HG03460 (cell line): ENCODE results near the gene MT1F.
"Not testable (repeated sequence)": the region's sequence is repeated elsewhere in the genome, so short reads cannot be mapped to it uniquely, and the experiment has no call there.

Experiments
- ATAC-seq: cut with Tn5 transposase; IDR thresholded peaks from one replicate; pipeline ENCODE4 v1.9.1; 2021; ENCODE audit not compliant: unreplicated experiment

The MT1F gene

GRCh38 chr16:56657555-56658326 lies at the start of gene MT1F:
Gene MT1F (plus strand): TSS chr16:56657959. CDS start chr16:56658059, 100 bp downstream.
- ATAC-seq, result no peak

- ATAC-seq, result peak; percentile 86
Observed at GRCh38 chr16:56608043-56608875, 49.5 kb upstream of the MT1F start, which contains the start of gene MT2A. Gene MT2A (plus strand): TSS chr16:56608584. CDS start chr16:56608656, 72 bp downstream.

GRCh38 chr16:56608876-56609462 lies 48.8 kb upstream of the MT1F start:
- no peak for ATAC-seq

- no peak for ATAC-seq
Observed at GRCh38 chr16:56609463-56609921, 48.3 kb upstream of the MT1F start.

DNA sequence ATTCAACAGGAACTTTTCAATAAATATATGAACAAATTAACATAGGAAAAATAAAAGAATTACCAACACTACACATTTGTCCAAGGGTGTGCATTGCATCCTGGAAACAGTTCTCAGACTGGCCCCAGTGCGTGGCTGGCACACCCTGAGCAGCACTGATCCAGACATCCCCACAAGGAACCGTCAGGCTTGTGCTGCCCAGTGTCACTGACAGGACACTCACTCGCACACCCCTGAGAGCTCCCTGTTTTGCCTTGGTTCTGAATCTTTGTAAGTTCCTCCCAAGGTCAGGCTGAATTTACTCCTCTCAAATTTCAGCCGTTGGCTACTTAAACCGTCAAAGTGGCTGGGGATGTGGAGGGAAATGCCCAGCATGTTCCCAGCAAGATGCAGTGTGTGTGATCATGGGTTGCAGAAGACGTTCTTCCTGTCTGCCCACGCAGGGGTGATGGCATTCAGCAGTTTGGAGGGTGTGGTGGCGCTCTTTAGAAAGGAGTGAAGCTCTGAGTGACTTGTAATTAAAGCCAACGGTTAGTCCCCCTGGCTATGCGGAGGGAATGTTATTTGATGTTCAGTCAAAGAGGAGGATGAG lies 47.6 kb upstream of the MT1F start:
- no peak for ATAC-seq

GRCh38 chr16:56610609-56611111 lies 47.1 kb upstream of the MT1F start:
- ATAC-seq, result no peak

GRCh38 chr16:56611281-56611833 lies 46.4 kb upstream of the MT1F start:
- no peak for ATAC-seq

- ATAC-seq, result no peak
Observed at GRCh38 chr16:56613706-56614105, 44.1 kb upstream of the MT1F start.

- no peak for ATAC-seq
Observed at GRCh38 chr16:56614549-56614991, 43.2 kb upstream of the MT1F start.

GRCh38 chr16:56615353-56615752 lies 42.4 kb upstream of the MT1F start:
- ATAC-seq, result no peak

- no peak for ATAC-seq
Observed at GRCh38 chr16:56616608-56617211, 41.0 kb upstream of the MT1F start.

DNA sequence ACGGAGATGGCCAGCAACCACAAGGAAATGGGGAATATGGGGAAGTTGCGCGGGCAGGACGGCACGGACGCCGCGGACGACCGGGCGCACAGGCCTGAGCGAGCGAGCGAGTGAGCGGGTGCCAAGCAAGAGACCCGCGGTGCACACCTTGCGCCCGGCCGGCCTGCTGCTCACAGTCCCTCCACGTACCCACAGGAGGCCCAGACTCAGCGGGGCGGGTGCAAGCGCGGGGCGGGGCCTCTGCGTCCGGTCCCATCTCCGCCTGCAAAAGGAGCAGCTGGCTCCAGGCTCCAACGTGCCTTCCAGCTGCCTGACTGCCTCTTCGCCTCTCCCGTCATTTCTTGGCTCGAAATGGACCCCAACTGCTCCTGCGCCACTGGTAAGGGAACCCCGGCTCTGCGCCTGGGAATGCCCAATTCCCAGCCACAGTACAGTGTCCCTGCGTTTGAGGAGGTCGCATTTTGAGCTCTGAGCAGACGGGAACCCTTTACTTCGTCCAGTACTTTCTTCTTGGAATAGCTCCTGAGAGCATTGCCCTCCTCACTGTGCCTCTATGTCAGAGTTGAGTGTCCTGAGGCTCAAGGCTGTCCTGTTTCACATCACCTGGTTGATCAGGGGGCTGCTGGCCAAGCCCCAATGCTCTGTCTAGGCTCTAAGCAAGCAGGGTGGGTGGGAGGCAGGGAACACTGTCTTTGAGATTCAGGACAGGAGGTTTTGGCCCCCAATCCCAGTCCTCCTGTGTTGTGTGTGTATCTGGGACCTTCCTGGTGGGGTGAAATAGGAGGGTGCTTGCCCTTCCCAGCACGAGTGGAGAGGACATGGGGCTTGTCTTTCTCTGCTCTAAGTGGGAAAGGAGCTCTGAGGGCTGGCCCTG lies 40.3 kb upstream of the MT1F start:
- ATAC-seq, result no peak

DNA sequence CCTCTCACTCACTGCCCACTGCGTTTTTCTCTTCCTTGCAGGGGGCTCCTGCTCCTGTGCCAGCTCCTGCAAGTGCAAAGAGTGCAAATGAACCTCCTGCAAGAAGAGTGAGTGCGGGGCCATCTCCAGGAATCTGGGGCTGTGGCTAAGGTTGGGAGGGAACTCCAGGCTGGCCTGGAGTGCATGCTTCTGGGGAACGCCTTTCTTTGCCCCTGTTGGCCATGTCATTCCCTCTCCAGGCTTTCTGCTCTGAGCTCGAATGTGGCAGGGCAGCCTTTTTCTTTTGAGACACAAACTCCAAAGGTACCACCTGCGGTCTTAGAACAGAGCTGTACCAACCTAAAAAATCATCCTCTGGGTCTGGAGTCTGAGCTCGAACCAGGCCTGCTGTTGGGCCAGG lies 39.6 kb upstream of the MT1F start:
- ATAC-seq, result no peak

DNA sequence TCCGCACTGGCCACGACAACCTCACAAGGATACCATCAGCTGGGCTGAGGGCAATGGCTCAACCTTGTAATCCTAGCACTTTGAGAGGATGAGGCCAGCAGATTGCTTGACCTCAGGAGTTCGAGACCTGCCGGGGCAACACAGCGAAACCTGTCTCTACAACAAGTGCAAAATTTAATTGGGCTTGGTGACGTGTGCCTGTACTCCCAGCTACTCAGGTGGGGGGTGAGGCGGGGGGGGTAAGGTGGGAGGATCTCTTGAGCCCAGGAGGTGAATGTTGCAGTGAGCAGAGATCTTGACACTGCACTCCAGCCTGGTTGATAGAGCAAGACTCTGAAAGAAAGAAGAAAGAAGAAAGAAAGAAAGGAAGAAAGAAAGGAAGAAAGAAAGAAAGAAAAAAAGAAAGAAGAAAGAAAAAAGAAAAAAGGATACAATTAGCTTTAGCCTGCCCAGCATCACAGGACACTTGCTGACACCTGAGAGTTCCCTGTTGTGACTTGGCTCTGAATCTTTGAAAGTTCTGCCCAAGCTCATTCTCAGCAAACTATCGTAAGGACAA lies 37.3 kb upstream of the MT1F start:
- no peak for ATAC-seq

GRCh38 chr16:56621665-56622445 lies 35.9 kb upstream of the MT1F start:
- not testable (repeated sequence) for ATAC-seq

DNA sequence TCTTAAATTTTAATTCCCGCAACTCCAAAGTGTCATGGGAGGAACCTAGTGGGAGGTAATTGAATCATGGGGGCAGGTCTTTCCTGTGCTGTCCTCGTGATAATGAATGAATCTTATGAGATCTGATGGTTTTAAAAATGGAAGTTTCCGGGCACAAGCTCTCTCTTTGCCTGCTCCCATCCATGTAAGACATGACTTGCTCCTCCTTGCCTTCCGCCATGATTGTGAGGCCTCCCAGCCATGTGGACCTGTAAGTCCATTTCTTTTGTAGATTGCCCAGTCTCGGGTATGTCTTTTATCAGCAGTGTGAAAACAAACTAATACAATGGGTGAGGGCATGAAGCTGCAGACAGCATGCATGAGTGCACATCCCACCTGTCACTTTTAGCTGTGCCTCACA lies 34.6 kb upstream of the MT1F start:
- not testable (repeated sequence) for ATAC-seq

DNA sequence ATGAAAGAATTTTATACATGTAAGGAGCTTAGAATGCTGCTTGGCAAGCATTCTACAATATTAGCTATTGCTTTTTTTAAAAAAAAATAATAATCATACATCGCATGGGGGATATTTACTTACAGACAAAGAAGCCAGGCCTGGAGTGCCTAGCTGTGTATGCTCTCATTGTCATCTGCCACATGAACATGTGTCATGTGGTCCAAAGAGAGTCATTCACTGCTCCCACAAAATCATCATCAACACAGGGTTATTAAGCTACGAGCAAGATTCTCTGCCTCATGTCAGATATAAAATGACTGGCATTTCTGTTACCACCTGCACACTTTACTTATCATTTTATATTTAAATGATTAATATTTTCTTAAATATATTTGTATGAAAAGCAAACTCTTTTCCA lies 34.1 kb upstream of the MT1F start:
- no peak for ATAC-seq
